ENCODE measurements around the gene PHF21A.

GRCh38 chr11:45918331-45918941 lies 202.8 kb downstream of the PHF21A start:
- TF ChIP-seq POLR2A (IDR thresholded peaks at IDR 0.05) (peak in 1 of 2 donors; percentile 67), CTCF (IDR thresholded peaks at IDR 0.05) (no peak)
